Body of pancreas (tissue), 4 donors: ENCODE measurements around the gene CYP19A1.

Experiments used
- CTCF ChIP-seq, 7 experiments: fragments of 450-650 bp in 4 of 7; fragments of 200-600 bp in 3 of 7; sonication (generic) in 3 of 7; IDR thresholded peaks; one replicate each; pipeline ENCODE4 v1.5.1; 2016 to 2019; ENCODE audit warnings: antibody characterized with exemption in 7 of 7
- POLR2A ChIP-seq, 3 donors: fragments of 450-650 bp; IDR thresholded peaks; one replicate each; pipeline ENCODE4 v1.6.1; 2016; ENCODE audit warnings: antibody characterized with exemption in 3 of 3, mild to moderate bottlenecking in 2 of 3

GRCh38 chr15:51386029-51386428 lies 47.6 kb upstream of the CYP19A1 start:
- TF ChIP-seq CTCF (IDR thresholded peaks at IDR 0.05), result no peak
- TF ChIP-seq POLR2A (IDR thresholded peaks at IDR 0.05), result no peak
